ENCODE data around the gene P2RY10.

- TF ChIP-seq, protein P1, sequence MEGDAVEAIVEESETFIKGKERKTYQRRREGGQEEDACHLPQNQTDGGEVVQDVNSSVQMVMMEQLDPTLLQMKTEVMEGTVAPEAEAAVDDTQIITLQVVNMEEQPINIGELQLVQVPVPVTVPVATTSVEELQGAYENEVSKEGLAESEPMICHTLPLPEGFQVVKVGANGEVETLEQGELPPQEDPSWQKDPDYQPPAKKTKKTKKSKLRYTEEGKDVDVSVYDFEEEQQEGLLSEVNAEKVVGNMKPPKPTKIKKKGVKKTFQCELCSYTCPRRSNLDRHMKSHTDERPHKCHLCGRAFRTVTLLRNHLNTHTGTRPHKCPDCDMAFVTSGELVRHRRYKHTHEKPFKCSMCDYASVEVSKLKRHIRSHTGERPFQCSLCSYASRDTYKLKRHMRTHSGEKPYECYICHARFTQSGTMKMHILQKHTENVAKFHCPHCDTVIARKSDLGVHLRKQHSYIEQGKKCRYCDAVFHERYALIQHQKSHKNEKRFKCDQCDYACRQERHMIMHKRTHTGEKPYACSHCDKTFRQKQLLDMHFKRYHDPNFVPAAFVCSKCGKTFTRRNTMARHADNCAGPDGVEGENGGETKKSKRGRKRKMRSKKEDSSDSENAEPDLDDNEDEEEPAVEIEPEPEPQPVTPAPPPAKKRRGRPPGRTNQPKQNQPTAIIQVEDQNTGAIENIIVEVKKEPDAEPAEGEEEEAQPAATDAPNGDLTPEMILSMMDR (IDR thresholded peaks at IDR 0.05; ENCODE audit: insufficient read depth, low read depth, low read length), result no peak
- TF ChIP-seq EZH2 (IDR thresholded peaks at IDR 0.05; ENCODE audit: insufficient read depth, low read length), result no peak
These were observed 15.7 kb downstream of the P2RY10 start for GRCh38 chrX:78960888-78961287.

Data from astrocyte (in vitro differentiated cells and primary cell).